Posterior vena cava (tissue), 2 donors: ENCODE data around the gene SLC6A12. TPM values are rescaled to one million over a fixed set of nuclear protein-coding genes. Genes with fewer than 3 reads are reported as not detected.

ENCODE experiments used
- DNase-seq: peaks from one replicate; pipeline ENCODE4 v3.0.0-alpha.2; 2020; ENCODE audit warnings: low spot score
- intact Hi-C, 2 donors: fragments of 100-400 bp; cut with DNase I; formaldehyde crosslinking; loops; one replicate each; pipeline versions ENCODE4 v1.14.1 to v1.14.2; 2022 to 2023
- long read RNA-seq, 2 donors: library from polyadenylated mRNA; unstranded; transcript quantifications; one replicate each; pipeline ENCODE4 v2.0.0, GENCODE V29; 2020 to 2021
- total RNA-seq, 2 donors: library from RNA; stranded (reverse); fragmentation: NEBNext Ultra II Directional; extraction: Animal tissue kit (Norgen Biotek cat#: 25700); gene quantifications; one replicate each; pipeline ENCODE4 v1.2.1, GENCODE V29; 2021
- donor health status: DM: yes; HTN: yes; CAD: no.
- donor health status: DM: yes; HTN: yes; CAD: no.

The SLC6A12 gene
- total RNA-seq, result 1 to 10 TPM in 1 of 2 donors, under 1 TPM in 1; 1.00 to 1.0 TPM
- long read RNA-seq, donor 1, result 0 reads
- long read RNA-seq, donor 2, partial matches to known transcripts, result 1 of 1 reads
- long read RNA-seq, donor 2, other reads (novel, unspliced or antisense), result 0 of 1 reads

GRCh38 chr12:214003-214741, at the start of gene SLC6A12:
TSS of gene SLC6A12 (minus strand) at chr12:214157. CDS start at chr12:209986, 4,171 bp downstream.
- no peak for DNase-seq
- intact Hi-C loops, result no loop called here

- no peak for DNase-seq
- intact Hi-C loops, result no loop called here
These were observed 49.6 kb upstream of the SLC6A12 start for GRCh38 chr12:263574-263973.

- no peak for DNase-seq
- intact Hi-C loops, result no loop called here
These were observed 48.9 kb upstream of the SLC6A12 start, which contains the start of gene SLC6A13 for GRCh38 chr12:262817-263216. TSS of gene SLC6A13 (minus strand) at chr12:262836. CDS start at chr12:260052, 2,784 bp downstream.

- intact Hi-C loops, result no loop called here
- no peak for DNase-seq
These were observed 48.2 kb upstream of the SLC6A12 start for GRCh38 chr12:262113-262512.

- intact Hi-C loops, result no loop called here
- DNase-seq, result no peak
These were observed 43.8 kb upstream of the SLC6A12 start for GRCh38 chr12:257521-258321.

- DNase-seq, result no peak
- intact Hi-C loops, result no loop called here
These were observed 43.0 kb upstream of the SLC6A12 start for GRCh38 chr12:256958-257357.

DNA sequence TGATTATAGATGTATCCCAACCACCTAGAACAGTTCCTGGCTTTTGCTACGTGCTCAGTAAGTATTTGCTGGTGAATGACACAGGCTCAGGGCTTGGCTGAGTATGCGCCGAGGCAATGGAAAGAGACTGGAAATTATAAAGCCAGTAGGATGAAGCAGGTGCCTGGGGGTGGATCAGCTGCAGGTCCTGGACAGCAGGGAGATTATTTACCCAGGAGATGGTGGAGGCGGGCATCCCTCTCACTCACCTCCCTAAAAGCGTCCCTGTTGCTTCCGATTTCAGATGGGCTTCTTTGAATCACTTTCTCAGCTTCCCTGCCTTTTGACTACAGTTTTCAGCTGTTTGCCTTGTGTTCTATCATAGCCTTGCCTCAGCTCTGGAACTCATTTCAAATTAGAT, 42.3 kb upstream of the SLC6A12 start:
- DNase-seq, result no peak
- intact Hi-C loops, result no loop called here

GRCh38 chr12:254912-255311, 41.0 kb upstream of the SLC6A12 start:
- intact Hi-C loops, result no loop called here

GRCh38 chr12:254039-254438, 40.1 kb upstream of the SLC6A12 start:
- DNase-seq, result no peak
- intact Hi-C loops, result no loop called here

More at GRCh38 chr12:254912-255311, 41.0 kb upstream of the SLC6A12 start:
- DNase-seq, result no peak

DNA sequence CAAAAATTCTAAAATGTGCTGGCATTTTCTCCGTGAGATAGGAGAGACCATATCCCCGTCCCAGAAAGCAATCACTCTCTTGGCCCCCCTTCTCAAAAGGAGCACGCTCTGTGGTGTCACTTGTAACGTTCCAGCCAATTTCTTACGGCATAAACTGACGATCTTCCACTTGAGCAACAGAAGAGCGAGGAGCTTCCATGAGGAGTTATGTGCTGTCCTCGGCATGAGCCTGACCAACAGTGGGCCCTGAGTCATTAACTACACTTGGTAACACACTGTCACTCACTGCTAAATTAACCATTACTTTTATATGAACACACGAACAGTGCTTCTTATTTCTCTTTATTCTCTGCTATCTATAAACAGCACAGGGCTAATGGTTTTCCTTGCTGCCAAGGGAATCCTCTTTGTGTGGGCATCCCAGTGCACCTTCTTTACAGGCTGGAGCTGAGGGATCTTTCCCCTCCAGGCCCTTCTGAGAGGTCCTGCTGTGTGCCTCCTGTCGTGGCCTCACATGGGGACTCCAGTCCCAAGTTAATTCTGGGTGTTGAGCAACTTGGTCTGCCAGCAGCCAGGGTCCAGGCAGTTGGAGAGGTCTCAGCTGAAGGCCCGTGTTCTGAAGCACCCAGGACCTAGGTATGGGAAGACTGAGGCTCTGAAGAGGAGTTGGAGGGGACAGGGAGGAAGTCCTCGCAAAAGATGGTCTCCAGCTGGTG, 39.3 kb upstream of the SLC6A12 start:
- DNase-seq, result no peak
- intact Hi-C loops, result no loop called here

DNA sequence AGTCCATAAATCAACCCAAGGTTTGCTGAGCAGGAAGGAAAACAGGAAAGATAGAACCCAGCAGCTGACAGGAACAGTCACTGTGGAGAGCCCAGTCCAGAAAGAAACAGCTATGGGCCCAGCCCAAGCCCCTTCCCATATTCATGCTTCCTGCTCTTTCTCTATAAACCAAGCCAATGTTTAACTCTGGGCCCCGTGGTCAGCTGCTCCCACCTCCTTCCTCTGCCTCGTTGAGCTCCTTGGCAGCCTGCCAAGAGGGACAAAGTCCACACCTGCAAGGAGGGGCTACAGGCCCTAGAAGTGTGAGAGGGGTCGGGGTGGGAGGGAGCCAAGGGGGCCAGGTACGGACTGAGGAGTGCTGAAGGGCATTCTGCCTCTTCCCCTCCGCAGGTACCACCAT, 38.7 kb upstream of the SLC6A12 start:
- DNase-seq, result no peak
- intact Hi-C loops, result no loop called here

DNA sequence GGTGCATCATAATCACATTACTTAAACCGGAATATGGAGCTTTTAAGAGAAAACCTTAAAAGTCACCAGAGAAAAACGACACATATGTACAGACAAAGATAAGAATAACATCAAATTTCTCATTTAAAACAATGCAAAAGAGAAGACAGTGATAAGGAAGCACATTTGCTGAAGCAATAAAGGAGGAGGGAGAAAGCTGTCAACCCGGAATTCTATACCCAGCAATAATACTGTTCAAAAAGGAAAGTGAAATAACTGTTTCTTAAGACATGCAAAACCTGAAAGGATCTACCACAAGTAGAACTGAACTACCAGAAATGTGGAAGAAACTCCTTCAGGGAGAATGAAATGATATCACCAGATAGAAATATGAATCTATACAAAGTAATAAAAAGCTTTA, 33.3 kb upstream of the SLC6A12 start:
- intact Hi-C loops, result no loop called here
- DNase-seq, result no peak

DNA sequence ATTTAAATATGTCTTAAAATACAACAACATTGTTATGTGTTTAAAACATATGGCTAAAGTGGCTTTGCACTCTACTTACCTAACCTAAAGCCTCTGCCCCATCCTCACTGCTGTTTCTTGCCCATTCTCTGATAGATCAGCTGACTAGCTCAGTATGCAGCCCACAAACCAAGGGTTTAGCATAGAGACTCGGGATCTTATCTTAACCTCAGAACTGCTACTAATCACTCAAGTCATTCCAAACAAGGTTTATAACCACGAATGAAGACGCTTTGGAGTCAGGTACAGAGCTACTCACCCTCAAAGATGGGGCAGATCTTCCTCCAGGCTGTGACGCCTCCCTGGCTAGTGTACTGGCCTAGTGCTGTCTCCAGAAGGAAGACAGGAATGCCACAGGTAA, 29.4 kb upstream of the SLC6A12 start:
- intact Hi-C loops, result no loop called here
- no peak for DNase-seq

DNA sequence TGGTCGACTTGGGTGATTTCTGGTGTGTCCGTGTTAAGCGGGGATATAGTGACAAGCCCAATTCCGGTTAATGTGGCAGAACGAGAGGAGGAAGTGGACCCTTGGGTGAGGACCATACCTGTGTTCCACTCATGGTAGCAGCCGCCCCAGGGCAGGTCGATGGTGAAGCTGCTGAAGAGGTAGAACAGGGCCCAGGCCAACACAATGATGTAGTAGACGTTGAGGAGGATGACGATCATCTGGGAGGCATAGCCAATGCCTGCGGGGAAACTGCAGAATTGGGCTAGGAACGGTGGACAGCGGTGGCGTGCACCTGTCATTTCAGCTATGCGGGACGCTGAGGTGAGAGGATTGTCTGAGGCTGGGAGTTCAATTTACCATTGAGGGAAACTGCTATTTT, 28.5 kb upstream of the SLC6A12 start:
- intact Hi-C loops, result no loop called here
- no peak for DNase-seq

- DNase-seq, result peak; percentile 16
- intact Hi-C loops, result no loop called here
These were observed 27.3 kb upstream of the SLC6A12 start for GRCh38 chr12:241266-241665.

GRCh38 chr12:240566-240965, 26.6 kb upstream of the SLC6A12 start:
- DNase-seq, result peak; percentile 31
- intact Hi-C loops, result no loop called here

- DNase-seq, result peak; percentile 13
- intact Hi-C loops, result no loop called here
These were observed 24.9 kb upstream of the SLC6A12 start for GRCh38 chr12:238736-239398.

- intact Hi-C loops, result no loop called here
- DNase-seq, result peak; percentile 14
These were observed 24.2 kb upstream of the SLC6A12 start for GRCh38 chr12:238116-238515.
